Measurements from ENCODE around the gene PYGL.

DNA sequence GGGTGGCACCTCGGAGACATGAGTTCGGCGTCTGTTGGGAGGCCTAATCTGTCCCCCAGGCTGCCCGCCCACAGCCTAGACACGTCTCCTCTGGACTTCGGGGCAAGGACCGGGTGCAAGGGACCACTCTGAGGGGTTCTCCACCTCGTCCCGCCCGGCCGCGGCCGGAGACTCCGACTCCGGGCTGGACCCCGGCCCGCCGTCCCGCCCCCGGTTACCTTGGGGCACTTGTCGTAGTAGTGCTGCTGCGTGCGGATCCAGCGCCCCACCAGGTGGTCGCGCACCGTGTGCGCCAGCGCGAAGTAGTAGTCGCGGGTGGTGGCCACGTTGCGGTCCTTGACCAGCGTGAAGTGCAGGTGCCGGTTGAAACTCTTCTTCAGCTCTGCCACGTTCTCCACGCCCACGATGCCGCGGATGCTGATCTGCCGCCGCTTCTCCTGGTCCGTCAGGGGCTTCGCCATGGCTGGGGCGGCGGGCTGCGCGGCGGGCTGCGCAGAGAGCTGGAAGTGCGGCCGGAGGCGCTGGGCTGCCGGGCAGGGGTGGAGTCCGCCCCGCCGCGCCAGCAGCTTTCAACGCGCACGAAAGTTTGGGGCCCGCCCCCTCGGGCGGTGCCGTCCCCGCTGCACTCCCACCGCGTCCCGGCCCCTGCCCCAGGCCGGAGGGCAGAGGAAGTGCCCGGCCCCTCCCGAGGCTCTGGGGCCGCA, at the start of gene PYGL:
- TF ChIP-seq POLR2A (IDR thresholded peaks at IDR 0.05) (peak; percentile 55 to 67), CTCF (IDR thresholded peaks at IDR 0.05) (peak in 1 of 4 experiments; percentile 15)

Measured in gastroesophageal sphincter (tissue), 3 donors.